GM12873 (cell line): Measurements from ENCODE around the gene SFRP2.

Experiments
- TF ChIP-seq, protein P1 (sequence below): IDR thresholded peaks from 2 replicates; pipeline ENCODE4 v1.5.1; 2012; ENCODE audit warnings: low read depth, mild to moderate bottlenecking, moderate library complexity, low read length, control low read depth; ENCODE audit not compliant: insufficient read depth; ENCODE audit errors: missing control alignments

The SFRP2 gene

GRCh38 chr4:153789741-153790499 is 1.0 kb upstream of the SFRP2 start:
- TF ChIP-seq, protein P1, sequence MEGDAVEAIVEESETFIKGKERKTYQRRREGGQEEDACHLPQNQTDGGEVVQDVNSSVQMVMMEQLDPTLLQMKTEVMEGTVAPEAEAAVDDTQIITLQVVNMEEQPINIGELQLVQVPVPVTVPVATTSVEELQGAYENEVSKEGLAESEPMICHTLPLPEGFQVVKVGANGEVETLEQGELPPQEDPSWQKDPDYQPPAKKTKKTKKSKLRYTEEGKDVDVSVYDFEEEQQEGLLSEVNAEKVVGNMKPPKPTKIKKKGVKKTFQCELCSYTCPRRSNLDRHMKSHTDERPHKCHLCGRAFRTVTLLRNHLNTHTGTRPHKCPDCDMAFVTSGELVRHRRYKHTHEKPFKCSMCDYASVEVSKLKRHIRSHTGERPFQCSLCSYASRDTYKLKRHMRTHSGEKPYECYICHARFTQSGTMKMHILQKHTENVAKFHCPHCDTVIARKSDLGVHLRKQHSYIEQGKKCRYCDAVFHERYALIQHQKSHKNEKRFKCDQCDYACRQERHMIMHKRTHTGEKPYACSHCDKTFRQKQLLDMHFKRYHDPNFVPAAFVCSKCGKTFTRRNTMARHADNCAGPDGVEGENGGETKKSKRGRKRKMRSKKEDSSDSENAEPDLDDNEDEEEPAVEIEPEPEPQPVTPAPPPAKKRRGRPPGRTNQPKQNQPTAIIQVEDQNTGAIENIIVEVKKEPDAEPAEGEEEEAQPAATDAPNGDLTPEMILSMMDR, result no peak

DNA sequence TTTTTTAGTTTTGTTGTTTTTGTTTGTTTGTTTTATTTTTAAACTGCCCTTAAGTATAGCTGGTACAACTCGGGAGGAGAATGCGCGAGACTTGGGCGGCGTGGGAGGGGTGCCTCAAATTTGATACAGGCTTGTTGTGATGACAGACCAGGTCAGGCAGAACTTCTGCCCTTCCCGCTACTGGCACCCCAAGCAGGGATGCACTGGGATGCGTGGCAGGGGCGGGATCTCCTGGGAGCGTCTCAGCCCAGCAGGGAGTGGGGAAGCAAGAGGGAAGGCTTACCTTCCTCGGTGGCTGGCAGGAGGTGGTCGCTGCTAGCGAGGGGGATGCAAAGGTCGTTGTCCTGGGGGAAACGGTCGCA is 851 bp downstream of the SFRP2 start:
- TF ChIP-seq, protein P1, result no peak

DNA sequence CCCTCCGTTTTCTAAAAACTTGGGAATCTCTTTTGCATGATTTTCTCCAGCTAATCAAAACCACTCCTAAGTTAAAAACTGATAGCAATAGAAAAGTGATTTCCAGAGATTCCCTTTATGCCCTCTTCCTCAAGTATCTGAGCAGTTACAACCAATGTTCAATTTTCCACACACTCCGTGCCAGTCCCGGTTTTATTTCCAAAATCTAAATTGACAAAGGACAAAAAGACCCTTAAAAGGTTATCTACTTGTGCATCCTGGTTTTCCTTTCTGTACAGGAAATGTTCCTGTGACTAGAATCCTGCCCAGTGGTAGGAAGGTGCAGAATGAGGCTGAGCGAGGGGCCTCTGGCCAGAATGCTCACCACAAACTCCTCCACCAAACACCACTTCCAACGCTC is 1.3 kb downstream of the SFRP2 start:
- TF ChIP-seq, protein P1, result no peak

DNA sequence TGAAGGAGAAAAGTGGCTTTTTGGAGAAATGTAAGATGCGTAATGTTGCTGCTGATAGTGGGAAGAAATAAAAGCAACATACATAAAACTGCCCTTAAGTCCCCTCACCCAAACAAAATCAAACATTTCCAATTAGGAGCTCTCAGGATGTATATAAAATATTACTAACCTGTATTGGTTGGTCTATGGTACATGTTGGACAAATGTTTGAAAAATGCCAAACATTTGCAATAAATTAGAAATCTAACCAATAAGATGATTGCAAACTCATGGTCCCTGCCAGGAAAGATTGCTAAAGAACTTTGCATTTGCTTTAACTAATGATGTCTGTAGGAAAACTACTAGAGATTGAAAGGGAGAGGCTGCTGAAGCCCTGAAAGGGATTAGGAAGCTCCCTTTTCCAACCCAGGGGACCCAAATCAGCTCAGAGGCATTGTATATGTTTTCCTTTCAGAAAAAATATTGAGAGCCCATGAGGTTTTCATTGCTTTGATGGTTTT is 1.8 kb downstream of the SFRP2 start:
- TF ChIP-seq, protein P1, result no peak

- TF ChIP-seq, protein P1, result peak; percentile 50
Observed at GRCh38 chr4:153785910-153786721, 2.8 kb downstream of the SFRP2 start.

- TF ChIP-seq, protein P1, result no peak
Observed at GRCh38 chr4:153784166-153784699, 4.7 kb downstream of the SFRP2 start.

DNA sequence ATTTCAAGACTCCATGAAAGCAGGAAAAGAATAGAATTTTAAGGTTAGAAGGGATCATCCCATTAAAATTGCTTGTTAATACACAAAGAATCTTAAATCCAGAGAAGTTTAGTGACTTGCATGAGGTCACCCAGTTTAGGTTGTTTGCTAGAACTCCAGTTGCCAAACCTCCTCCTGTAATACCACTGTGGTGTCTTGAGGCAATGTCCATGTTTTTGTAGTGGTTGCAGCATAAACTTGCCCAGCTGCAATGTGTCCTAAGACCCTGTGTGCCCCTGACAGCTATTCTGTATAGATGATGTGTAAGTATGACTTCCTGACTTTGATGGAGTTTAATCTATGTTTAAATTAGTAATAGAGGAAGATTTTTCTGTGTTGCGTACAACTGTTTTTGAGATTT is 6.3 kb downstream of the SFRP2 start:
- TF ChIP-seq, protein P1, result no peak
